ENCODE results near the gene EEF1E1.

The EEF1E1 gene

DNA sequence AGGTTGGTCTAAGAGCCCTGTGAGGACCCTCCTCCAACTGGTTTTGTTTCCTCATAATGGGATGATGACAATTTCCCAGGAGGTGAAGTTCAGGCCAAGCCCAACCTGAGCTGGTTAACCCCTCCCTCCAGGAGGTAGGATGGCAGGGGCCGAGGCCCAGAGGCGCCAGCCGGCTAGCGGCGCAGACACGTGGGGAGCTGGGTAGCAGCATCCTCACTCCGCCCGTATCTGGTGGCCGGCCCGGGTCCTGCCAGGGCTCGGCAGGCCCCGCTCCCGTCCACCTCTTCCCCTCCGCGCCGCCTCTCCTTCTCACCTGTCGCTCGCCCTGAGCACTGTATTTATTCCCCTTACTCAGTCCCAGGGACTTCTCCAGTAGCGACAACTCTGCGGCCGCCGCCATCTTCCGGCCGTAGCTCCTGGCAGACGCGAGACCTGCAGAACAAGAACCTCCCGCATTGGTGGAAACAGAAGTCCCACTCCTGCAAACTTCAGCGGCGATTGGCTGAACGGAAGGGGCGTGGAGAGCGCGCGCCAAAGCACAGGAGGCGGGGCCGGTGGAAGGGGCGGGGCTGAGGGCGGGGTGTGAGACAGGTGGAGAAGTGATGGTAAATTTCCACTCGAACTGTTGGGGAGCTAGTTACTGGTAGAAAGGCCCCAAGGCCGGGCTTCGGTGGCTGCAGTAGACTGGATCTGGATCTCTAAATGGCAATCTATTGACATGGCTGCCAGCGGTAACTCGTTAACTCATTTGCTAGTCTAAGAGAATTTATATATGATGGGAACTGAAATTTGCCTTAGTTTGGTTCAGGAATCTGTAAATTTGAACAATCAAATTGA is at the start of gene EEF1E1:
Gene EEF1E1 (minus strand): TSS at position 427 of the 837 bp plus-strand sequence. CDS start 27 bp downstream, at position 400.
- H3K4me3 ChIP-seq (replicated peaks; ENCODE audit: low read depth, low read length) = peak within 1 kb of the TSS; percentile 97
- DNase-seq (ENCODE audit: extremely low read depth, low read depth) = peak; percentile 81
- TF ChIP-seq, protein P1, sequence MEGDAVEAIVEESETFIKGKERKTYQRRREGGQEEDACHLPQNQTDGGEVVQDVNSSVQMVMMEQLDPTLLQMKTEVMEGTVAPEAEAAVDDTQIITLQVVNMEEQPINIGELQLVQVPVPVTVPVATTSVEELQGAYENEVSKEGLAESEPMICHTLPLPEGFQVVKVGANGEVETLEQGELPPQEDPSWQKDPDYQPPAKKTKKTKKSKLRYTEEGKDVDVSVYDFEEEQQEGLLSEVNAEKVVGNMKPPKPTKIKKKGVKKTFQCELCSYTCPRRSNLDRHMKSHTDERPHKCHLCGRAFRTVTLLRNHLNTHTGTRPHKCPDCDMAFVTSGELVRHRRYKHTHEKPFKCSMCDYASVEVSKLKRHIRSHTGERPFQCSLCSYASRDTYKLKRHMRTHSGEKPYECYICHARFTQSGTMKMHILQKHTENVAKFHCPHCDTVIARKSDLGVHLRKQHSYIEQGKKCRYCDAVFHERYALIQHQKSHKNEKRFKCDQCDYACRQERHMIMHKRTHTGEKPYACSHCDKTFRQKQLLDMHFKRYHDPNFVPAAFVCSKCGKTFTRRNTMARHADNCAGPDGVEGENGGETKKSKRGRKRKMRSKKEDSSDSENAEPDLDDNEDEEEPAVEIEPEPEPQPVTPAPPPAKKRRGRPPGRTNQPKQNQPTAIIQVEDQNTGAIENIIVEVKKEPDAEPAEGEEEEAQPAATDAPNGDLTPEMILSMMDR (IDR thresholded peaks at IDR 0.05; ENCODE audit: low read depth, low read length, missing control alignments) = no peak

DNA sequence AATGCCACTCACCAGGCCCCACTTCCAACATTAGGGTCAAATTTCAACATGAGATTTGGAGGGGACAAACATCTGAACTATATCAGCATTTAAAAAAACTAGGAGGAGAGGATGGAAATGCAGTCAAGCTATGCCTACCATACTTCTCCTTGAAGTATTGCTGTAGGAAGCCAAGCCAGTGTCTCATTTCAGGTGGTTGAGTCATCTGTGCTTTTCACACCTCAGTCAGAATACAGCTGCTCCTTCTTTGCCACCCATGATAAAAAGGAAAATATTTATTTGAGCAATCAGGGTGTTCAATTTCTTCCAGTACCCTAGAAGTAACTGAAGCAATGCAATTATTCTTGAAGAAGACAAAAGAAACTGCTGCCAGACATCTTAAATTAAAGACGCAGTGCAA is 47.0 kb upstream of the EEF1E1 start:
- TF ChIP-seq, protein P1 (IDR thresholded peaks at IDR 0.05; ENCODE audit: low read depth, low read length, missing control alignments) = no peak
- no peak overlapping the region for H3K4me3 ChIP-seq (replicated peaks; ENCODE audit: low read depth, low read length)
- no peak for DNase-seq (ENCODE audit: extremely low read depth, low read depth)

DNA sequence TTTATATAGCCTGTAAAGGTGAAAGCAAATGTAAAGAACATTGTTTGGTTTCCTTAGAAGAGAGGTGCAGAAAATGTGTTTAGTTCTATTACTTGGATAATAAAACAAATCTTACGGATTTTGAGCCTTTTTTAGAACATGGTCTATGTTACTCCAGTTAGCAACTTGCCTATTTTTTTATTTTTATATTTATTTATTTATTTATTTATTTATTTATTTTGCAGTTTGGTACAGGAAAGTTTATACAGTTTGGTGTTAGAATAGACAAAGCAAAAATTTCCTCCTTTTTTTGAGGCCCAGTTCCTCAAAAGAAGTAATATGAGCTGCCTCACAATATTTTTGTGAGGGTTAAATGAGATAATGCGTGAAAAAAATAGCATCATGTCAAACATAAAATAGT is 41.6 kb upstream of the EEF1E1 start:
- no peak for DNase-seq (ENCODE audit: extremely low read depth, low read depth)
- TF ChIP-seq, protein P1 (IDR thresholded peaks at IDR 0.05; ENCODE audit: low read depth, low read length, missing control alignments) = no peak
- no peak overlapping the region for H3K4me3 ChIP-seq (replicated peaks; ENCODE audit: low read depth, low read length)

DNA sequence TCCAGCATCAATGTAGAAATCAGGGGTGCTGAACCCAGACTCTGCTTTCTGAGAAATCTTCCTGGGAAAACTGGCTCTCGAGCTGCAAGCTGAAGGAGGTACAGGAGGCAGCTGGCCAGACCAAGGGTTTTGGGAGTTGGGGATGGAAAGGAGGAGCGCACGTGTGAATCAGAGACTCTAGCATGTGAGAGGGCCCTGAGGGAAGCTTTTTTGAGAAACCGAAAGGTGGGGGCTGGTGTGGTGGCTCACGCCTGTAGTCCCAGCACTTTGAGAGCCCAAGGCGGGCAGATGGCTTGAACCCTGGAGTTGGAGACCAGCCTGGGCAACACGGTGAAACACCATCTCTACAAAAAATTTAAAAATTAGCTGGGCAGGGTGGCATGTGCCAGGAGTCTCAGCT is 37.1 kb upstream of the EEF1E1 start:
- no peak overlapping the region for H3K4me3 ChIP-seq (replicated peaks; ENCODE audit: low read depth, low read length)
- TF ChIP-seq, protein P1 (IDR thresholded peaks at IDR 0.05; ENCODE audit: low read depth, low read length, missing control alignments) = no peak
- no peak for DNase-seq (ENCODE audit: extremely low read depth, low read depth)

DNA sequence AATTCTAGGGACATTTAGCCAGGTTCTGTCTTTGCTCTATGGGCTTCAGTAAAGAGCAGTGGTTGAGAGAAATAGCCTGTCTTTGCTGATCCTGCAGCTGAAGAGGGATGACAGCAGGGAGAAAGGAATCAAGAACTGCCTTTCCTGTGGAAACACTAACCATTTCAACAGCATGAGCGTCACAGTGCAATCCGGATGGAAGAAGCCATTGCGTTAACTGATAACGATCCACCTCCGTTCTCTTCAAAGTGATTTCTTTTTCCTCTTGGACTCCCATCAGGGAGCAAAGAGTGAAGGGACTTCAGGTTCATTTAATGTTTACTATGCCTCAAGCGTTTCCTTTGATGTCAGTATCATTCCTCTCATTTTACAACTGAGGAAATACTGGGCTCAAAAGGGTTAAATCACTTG is 35.2 kb upstream of the EEF1E1 start:
- TF ChIP-seq, protein P1 (IDR thresholded peaks at IDR 0.05; ENCODE audit: low read depth, low read length, missing control alignments) = no peak
- DNase-seq (ENCODE audit: extremely low read depth, low read depth) = no peak
- H3K4me3 ChIP-seq (replicated peaks; ENCODE audit: low read depth, low read length) = no peak overlapping the region

DNA sequence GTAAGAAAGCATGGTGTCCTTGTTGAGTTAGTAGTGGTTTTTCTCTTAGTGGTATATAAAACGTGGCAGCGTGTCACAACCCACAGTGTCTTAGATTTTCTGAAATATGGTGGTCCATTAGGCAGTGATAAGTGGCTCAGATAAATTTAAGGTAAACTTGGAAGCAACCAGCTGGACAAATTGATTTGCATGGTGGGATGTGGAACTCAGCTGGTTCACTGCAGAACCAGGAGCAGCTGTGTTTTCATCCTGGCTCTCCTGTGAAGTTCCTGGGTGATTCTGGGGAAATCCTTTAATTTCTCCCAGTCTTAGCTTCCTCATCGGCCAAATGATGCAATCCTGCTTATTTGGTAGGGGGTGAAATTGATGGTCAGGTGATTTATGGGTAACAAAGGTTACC is 32.9 kb upstream of the EEF1E1 start:
- TF ChIP-seq, protein P1 (IDR thresholded peaks at IDR 0.05; ENCODE audit: low read depth, low read length, missing control alignments) = no peak
- no peak for DNase-seq (ENCODE audit: extremely low read depth, low read depth)
- H3K4me3 ChIP-seq (replicated peaks; ENCODE audit: low read depth, low read length) = no peak overlapping the region
